GM12801 (cell line): ENCODE results near the gene MAGOH.

Source experiments
- TF ChIP-seq, protein P1 (sequence below): IDR thresholded peaks from one replicate; pipeline ENCODE4 v1.5.1; 2011; ENCODE audit warnings: control low read depth; ENCODE audit not compliant: insufficient read length; ENCODE audit errors: extremely low read depth

MAGOH gene

DNA sequence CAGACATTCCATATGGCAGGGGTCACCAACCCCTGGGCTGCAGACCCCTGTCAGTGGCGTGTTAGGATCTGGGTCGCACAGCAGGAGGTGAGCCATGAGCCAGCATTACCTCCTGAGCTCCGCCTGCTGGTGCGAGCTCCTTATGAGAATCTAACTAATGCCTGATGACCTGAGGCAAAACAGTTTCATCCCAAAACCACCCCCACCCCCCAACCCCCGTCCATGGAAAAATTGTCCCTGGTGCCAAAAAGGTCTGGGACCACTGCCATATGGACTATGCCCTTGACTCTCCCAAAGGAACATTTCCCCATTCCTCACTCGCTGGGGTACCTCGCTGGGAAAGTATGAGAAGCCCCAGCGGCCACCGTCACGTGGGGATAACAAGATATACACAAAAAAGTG is 48.1 kb downstream of the MAGOH start:
- TF ChIP-seq, protein P1, sequence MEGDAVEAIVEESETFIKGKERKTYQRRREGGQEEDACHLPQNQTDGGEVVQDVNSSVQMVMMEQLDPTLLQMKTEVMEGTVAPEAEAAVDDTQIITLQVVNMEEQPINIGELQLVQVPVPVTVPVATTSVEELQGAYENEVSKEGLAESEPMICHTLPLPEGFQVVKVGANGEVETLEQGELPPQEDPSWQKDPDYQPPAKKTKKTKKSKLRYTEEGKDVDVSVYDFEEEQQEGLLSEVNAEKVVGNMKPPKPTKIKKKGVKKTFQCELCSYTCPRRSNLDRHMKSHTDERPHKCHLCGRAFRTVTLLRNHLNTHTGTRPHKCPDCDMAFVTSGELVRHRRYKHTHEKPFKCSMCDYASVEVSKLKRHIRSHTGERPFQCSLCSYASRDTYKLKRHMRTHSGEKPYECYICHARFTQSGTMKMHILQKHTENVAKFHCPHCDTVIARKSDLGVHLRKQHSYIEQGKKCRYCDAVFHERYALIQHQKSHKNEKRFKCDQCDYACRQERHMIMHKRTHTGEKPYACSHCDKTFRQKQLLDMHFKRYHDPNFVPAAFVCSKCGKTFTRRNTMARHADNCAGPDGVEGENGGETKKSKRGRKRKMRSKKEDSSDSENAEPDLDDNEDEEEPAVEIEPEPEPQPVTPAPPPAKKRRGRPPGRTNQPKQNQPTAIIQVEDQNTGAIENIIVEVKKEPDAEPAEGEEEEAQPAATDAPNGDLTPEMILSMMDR, result no peak

DNA sequence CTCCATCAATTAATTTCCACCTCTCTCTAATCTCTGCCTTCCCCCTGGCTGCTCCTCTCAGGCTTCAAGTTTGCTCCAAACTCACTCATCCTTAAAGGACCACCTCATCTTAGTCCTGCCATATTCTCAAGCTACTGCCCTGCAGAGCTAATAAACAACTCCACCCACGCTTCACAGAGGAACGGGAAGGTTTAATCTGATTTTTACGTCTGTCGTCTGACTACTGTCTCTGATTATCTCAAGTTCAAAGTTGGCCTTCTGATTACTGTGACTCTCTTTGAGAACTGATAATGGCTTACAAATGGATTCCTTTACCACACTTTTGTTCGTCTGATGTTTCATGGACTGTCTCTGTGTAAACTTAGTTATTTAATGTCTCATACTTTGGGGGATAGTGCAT is 49.3 kb downstream of the MAGOH start:
- TF ChIP-seq, protein P1, result no peak

DNA sequence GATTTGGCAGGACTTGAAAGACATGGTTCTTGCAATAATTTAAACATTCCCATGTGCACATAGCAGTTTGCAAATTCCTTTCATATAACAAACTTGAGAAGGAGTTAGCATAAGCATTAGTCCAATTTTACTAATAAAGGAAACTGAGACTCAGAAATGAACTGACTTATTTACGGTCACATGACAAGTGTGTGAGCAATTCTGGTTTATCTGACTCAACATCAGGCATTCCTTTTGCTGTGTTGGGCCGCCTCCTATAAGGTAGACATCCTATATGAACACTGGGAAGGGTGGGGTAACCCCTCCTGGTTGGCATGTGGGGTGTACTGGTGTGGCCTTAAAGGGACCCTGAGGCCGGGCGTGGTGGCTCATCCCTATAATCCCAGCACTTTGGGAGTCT is 50.2 kb downstream of the MAGOH start:
- TF ChIP-seq, protein P1, result no peak

DNA sequence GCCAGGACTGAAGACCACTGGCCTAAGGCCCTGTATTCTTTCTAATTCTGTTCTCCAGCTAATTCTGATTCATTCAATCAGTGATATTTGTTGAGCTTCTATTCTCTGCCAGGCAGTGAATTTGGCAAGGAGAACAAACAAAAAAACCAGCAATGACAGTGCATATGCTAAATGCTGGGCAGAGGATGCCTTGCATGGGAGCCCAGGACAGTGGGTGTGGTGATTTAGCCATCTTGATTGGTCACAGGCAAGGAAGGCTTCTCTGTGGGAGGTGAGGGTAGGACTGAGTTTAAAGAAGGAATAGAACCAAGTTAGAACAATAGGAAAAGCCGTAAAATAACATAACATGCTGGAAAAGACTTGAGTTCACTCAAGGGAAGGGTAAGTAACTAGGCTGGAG is 50.9 kb downstream of the MAGOH start:
- TF ChIP-seq, protein P1, result no peak

DNA sequence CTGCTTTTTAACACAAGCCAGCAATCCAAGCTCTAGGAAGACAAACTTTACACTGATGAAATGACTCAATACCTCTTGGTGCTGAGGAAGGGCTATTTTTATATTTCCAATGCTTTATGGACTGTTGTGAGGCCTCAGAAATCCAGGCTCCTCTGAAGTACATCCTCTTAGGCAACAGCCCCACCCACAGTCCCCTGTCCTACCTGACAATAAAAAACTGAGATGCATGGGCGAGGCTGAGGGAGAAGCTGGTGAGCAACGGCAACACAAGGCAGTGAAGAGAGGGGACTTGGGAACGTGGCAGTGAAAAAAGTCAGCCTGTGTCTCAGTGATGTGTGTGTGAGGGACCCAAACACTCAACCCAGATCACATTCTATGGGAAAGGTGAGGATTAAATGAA is 51.8 kb downstream of the MAGOH start:
- TF ChIP-seq, protein P1, result no peak

DNA sequence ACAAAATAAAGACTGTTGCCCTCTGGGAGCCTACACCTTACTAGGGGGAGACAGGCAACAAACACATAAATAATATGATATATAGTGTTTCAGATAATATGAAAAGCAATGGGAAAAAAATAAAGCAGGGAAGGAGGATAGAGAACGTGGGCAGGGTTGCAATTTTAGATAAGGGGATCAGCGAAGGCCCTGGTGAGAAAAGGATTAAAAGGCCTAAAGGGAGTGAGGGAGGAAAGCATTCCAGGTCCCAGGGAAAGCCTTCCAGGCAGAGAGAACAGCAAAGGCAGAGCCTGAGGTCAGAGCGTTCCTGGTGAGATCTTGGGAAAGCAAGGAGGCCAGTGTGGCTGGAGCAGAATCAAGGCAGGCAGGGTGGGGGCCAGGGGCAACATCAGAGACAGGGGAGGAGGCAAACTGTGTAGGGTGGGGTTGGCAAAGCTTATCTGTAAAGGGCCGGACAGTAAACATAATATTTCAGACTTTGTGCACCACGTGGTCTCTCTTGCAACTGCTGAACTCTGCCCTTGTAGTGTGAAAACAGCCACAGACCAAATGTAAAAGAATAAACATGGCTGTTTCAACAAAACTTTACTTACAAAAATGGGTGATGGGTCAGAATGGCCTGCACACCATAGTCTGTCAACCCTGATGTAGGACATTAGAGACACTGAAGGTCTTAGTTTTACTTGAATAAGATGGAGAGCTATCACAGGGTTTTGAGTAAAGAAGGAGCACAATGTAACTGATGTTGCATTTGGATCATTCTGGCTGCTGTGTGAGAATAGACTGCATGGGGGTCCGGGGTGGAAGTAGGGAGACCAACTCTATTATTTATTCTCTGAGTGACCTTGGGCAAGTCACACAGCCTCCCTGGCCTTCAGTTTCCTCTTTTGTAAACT is 55.0 kb downstream of the MAGOH start:
- TF ChIP-seq, protein P1, result no peak

DNA sequence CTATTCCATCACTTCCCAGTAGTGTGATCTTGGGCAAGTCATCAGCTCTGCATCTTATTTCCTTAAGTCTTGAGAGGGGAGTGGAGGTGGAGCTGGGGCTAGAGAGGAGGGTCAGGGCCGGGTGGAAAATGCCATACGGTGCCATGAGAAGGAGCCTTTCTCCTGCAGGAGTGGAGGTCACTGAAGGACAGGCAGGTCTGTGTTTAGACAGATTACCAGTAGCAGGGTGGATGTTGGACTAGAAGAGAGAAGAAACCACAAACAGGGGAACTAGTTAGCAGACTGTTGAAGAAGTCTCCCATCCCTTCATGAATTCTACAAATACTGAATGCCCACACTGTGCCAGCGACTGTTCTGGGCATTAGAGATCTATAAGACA is 55.6 kb downstream of the MAGOH start:
- TF ChIP-seq, protein P1, result no peak
